Neutrophil (primary cell): ENCODE results near the gene NCAM2.

Experiments
- H3K27ac ChIP-seq: fragments of 200-600 bp; sonication (generic); 2 replicates; pipeline ENCODE4 v1.5.1; 2016; ENCODE audit warnings: mild to moderate bottlenecking, moderate library complexity
- H3K27me3 ChIP-seq: fragments of 200-600 bp; sonication (generic); 2 replicates; pipeline ENCODE4 v1.6.0; 2016; ENCODE audit warnings: mild to moderate bottlenecking
- H3K36me3 ChIP-seq: fragments of 200-600 bp; sonication (generic); 2 replicates; pipeline ENCODE4 v1.5.1; 2017
- H3K4me1 ChIP-seq, 2 experiments: fragments of 200-600 bp in 1 of 2; sonication (generic) in 1 of 2; 1 replicate in 1 of 2; 2 replicates in 1 of 2; pipeline versions ENCODE4 v1.5.1 to v1.6.1; 2013 to 2016; ENCODE audit warnings: low read depth in 1 of 2, low read length in 1 of 2, mild to moderate bottlenecking in 1 of 2, moderate library complexity in 1 of 2; ENCODE audit not compliant: control insufficient read depth in 1 of 2, insufficient read depth in 1 of 2
- H3K4me3 ChIP-seq, 2 experiments: fragments of 200-600 bp in 1 of 2; sonication (generic) in 1 of 2; 1 replicate in 1 of 2; 2 replicates in 1 of 2; pipeline ENCODE4 v1.5.1; 2013 to 2016; ENCODE audit warnings: low read depth in 1 of 2, low read length in 1 of 2, mild to moderate bottlenecking in 1 of 2, moderate library complexity in 1 of 2
- H3K9me3 ChIP-seq: fragments of 200-600 bp; sonication (generic); 2 replicates; pipeline ENCODE4 v1.5.1; 2016
- TF ChIP-seq, protein P1 (sequence below): fragments of 200-600 bp; sonication (generic); IDR thresholded peaks from 2 replicates; pipeline ENCODE4 v1.5.1; 2016; ENCODE audit warnings: antibody characterized with exemption

Gene NCAM2

DNA sequence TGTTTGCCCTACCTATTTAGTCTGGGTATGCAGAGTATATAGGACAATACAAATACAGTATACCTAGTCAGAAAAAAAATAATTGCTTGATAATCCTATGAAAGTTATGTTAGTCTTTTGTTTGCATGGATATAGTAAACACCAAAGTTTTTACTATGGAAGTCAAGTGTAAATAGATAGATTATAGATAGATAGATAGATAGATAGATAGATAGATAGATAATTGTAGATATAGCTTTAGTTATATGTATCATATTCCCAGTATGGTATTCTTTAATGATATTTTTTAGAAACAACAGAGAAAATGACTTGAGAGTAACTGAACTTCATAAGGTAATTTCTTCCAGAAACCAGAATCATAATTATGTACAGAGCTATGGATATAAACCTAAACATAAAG lies 158.2 kb downstream of the NCAM2 start:
- H3K4me3 ChIP-seq: no peak overlapping the region
- H3K36me3 ChIP-seq: no peaks in the 10 kb centered on the region
- TF ChIP-seq, protein P1, sequence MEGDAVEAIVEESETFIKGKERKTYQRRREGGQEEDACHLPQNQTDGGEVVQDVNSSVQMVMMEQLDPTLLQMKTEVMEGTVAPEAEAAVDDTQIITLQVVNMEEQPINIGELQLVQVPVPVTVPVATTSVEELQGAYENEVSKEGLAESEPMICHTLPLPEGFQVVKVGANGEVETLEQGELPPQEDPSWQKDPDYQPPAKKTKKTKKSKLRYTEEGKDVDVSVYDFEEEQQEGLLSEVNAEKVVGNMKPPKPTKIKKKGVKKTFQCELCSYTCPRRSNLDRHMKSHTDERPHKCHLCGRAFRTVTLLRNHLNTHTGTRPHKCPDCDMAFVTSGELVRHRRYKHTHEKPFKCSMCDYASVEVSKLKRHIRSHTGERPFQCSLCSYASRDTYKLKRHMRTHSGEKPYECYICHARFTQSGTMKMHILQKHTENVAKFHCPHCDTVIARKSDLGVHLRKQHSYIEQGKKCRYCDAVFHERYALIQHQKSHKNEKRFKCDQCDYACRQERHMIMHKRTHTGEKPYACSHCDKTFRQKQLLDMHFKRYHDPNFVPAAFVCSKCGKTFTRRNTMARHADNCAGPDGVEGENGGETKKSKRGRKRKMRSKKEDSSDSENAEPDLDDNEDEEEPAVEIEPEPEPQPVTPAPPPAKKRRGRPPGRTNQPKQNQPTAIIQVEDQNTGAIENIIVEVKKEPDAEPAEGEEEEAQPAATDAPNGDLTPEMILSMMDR: no peak
- no peaks in the 10 kb centered on the region for H3K4me1 ChIP-seq
- no peaks in the 10 kb centered on the region for H3K9me3 ChIP-seq
- H3K27ac ChIP-seq: no peak overlapping the region
- H3K27me3 ChIP-seq: no peaks in the 10 kb centered on the region

DNA sequence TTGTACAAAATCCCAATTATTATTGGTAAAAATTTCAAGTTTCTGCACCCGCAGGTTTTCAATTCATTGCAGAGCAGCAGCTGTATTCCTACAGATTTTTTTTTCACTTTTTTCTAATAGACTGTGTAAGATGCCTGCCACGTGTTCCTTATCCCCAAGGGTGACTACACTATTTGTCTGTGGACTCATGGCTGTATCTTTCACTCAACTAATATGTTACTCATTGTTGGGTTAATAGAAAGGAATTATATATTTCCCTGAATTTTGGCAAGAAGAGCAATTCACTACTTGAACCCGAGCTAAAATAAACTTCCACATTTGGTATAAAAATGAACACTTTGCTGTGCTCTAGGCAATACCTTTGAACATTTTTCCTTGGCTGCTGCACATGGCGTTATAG lies 158.7 kb downstream of the NCAM2 start:
- H3K27ac ChIP-seq: no peak overlapping the region
- TF ChIP-seq, protein P1: no peak

DNA sequence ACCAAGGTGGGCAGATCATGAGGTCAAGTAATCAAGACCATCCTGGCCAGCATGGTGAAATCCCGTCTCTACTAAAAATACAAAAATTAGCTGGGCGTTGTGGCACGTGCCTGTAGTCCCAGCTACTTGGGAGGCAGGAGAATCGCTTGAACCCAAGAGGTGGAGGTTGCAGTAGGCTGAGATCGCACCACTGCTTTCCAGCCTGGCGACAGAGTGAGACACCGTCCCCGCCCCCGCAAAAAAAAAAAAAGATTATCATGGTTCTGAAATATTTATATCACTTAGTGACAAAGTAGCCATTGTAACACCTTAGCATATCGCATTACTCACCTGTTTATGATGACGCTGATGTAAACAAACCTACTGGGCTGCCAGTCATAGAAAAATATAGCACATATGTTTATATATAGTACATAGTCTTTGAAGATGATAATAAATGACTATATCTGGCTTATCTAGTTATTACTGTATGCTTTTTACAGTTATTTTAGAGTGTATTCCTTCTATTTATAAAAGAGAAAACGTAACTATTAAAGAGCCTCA lies 160.2 kb downstream of the NCAM2 start:
- TF ChIP-seq, protein P1: no peak
- no peaks in the 10 kb centered on the region for H3K27me3 ChIP-seq
- no peak overlapping the region for H3K27ac ChIP-seq
- no peaks in the 10 kb centered on the region for H3K36me3 ChIP-seq
- H3K4me1 ChIP-seq: no peaks in the 10 kb centered on the region
- no peaks in the 10 kb centered on the region for H3K9me3 ChIP-seq
- H3K4me3 ChIP-seq: no peak overlapping the region

More for the DNA sequence above, 158.7 kb downstream of the NCAM2 start:
- Histone ChIP-seq H3K27me3 (no peaks in the 10 kb centered on the region), H3K9me3 (no peaks in the 10 kb centered on the region), H3K36me3 (no peaks in the 10 kb centered on the region), H3K4me3 (no peak overlapping the region), H3K4me1 (no peaks in the 10 kb centered on the region)

DNA sequence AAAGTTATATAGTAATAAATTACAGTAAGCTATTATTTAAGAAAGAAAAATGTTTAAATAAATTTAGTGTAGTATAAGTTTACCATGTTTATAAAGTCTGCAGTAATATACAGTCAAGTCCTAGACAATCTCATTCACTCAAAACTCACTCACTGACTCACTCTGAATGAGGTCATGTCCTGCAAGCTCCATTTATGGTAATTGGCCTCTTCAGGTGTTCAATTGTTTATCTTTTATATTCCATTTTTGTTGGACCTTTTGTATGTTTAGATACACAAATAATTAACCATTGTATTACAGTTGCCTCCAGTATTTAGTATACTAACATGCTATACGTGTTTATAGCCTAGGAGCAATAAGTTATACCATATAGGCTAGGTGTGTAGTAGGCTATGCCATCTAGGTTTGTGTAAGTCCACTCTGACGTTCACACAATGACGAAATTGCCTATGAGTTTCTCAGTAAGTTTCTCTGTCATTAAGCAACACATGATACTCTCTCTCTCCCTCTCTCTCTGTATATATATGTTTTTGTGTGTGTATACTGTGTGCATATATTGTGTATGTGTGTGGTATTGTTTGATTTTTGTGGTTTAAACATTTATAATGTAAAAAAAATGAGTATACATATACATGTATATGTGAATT lies 161.2 kb downstream of the NCAM2 start:
- Histone ChIP-seq H3K27ac (no peak overlapping the region), H3K9me3 (no peaks in the 10 kb centered on the region), H3K4me1 (no peaks in the 10 kb centered on the region), H3K4me3 (no peak overlapping the region), H3K36me3 (no peaks in the 10 kb centered on the region), H3K27me3 (no peaks in the 10 kb centered on the region)
- TF ChIP-seq, protein P1: no peak

DNA sequence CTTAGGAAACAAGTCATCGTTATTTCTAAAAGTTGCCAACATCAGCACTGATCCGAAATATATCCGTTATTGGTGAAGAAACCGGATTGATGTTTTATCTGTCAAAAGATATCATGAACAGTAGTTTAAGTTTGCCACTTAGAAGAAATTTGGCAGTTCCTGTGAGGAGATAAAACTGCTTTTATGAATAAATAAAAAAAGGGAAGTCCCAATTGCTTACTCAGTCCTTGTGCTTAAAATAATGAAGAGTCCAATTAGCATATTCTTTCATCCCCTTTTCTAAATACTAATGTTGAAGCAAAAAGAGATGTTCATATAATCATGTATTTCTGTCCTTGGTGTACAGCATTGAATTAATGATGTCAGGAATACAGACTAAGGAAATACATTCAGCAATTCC lies 164.6 kb downstream of the NCAM2 start:
- Histone ChIP-seq H3K4me1 (no peaks in the 10 kb centered on the region), H3K9me3 (no peaks in the 10 kb centered on the region), H3K27ac (no peak overlapping the region), H3K4me3 (no peak overlapping the region), H3K36me3 (no peaks in the 10 kb centered on the region), H3K27me3 (no peaks in the 10 kb centered on the region)
- TF ChIP-seq, protein P1: no peak
